Esophagus muscularis mucosa (tissue), 4 donors: ENCODE data around the gene ZFYVE28. TPM values are rescaled to one million over a fixed set of nuclear protein-coding genes. Genes with fewer than 3 reads are reported as not detected.

Experiments used
- DNase-seq: peaks from one replicate; pipeline ENCODE4 v3.0.0-alpha.2; 2017; ENCODE audit errors: extremely low spot score
- H3K27ac ChIP-seq, 4 donors: fragments of 200-600 bp; sonication (generic); replicated peaks in 1 of 4; 1 replicate in 3 of 4; 2 replicates in 1 of 4; pipeline ENCODE4 v1.5.1; 2016 to 2019; ENCODE audit warnings: mild to moderate bottlenecking in 1 of 4
- H3K27me3 ChIP-seq, 4 donors: fragments of 200-600 bp; sonication (generic); one replicate each; pipeline versions ENCODE4 v1.5.1 to v1.6.0; 2016 to 2019
- H3K36me3 ChIP-seq, 4 donors: fragments of 200-600 bp; sonication (generic); one replicate each; pipeline ENCODE4 v1.5.1; 2016 to 2019
- H3K4me1 ChIP-seq, 4 donors: fragments of 200-600 bp; sonication (generic); one replicate each; pipeline ENCODE4 v1.5.1; 2016 to 2019
- H3K4me3 ChIP-seq, 4 donors: fragments of 200-600 bp; sonication (generic); 1 replicate in 2 of 4; 2 replicates in 2 of 4; pipeline ENCODE4 v1.5.1; 2016 to 2019; ENCODE audit warnings: mild to moderate bottlenecking in 4 of 4, moderate library complexity in 1 of 4
- H3K9me3 ChIP-seq, 4 donors: fragments of 200-600 bp; sonication (generic); 1 replicate in 3 of 4; 2 replicates in 1 of 4; pipeline ENCODE4 v1.5.1; 2016 to 2019
- CTCF ChIP-seq, 3 experiments: fragments of 200-600 bp in 2 of 3; fragments of 450-650 bp in 1 of 3; sonication (generic) in 2 of 3; IDR thresholded peaks; one replicate each; pipeline ENCODE4 v1.5.1; 2017 to 2019; ENCODE audit warnings: antibody characterized with exemption in 3 of 3, mild to moderate bottlenecking in 2 of 3, moderate library complexity in 1 of 3
- EP300 ChIP-seq: sonication (generic); formaldehyde crosslinking; IDR thresholded peaks from one replicate; pipeline ENCODE4 v1.6.1; 2017; ENCODE audit warnings: antibody characterized with exemption
- POLR2A ChIP-seq: fragments of 450-650 bp; IDR thresholded peaks from one replicate; pipeline ENCODE4 v1.6.1; 2017; ENCODE audit warnings: antibody characterized with exemption, moderate library complexity, mild to moderate bottlenecking, low read depth
- POLR2AphosphoS5 ChIP-seq, 2 donors: sonication (generic); formaldehyde crosslinking; IDR thresholded peaks; one replicate each; pipeline ENCODE4 v1.6.1; 2017; ENCODE audit warnings: antibody characterized with exemption in 2 of 2
- WGBS: methylation state at CpG from one replicate; pipeline ENCODE4 v1.1.5; 2018; 5-methylcytosine and 5-hydroxymethylcytosine counted together
- intact Hi-C: fragments of 100-400 bp; cut with DNase I; formaldehyde crosslinking; loops from one replicate; pipeline ENCODE4 v1.15.1; 2023
- total RNA-seq, 4 donors: library from RNA; depleted of rRNA; stranded (reverse); fragments of >200 nt; gene quantifications; one replicate each; pipeline versions ENCODE4 v1.1.0 to v1.2.1, GENCODE V29; 2016

ZFYVE28 gene
- total RNA-seq, 4 donors from 2014 or later = 4.5 to 13.4 (median 8.4) TPM

DNA sequence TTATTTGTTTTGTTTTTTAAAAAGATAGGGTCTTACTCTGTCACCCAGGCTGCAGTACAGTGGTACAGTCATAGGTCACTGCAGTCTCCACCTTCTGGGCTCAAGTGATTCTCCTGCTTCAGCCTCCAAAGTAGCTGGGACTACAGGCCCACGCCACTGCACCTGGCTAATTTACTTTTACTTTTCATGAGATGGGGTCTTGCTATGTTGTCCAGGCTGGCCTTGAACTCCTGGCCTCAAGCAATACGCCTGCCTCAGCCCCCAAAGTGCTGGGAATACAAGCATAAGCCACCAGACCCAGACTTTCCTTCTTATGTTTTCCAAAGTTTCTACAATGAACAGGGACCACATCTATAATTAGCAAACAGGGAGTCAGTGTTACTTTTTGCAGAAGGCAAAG lies 118.7 kb downstream of the ZFYVE28 start:
- Histone ChIP-seq H3K4me1 (peaks cover 0 to 12% (median 6%) of the 10 kb centered on the region in 4 donors), H3K4me3 (no peak overlapping the region), H3K9me3 (peaks cover 0 to 11% (median 3%) of the 10 kb centered on the region in 4 donors), H3K27ac (no peak overlapping the region), H3K36me3 (peaks cover 0 to 10% (median 4%) of the 10 kb centered on the region in 4 donors), H3K27me3 (no peaks in the 10 kb centered on the region)
- intact Hi-C loops = no loop called here
- 90% methylated on average over 2 of the region's 2 CpGs for WGBS
- TF ChIP-seq POLR2AphosphoS5 (IDR thresholded peaks at IDR 0.05) = no peak
- no peak for TF ChIP-seq POLR2A
- TF ChIP-seq CTCF (IDR thresholded peaks at IDR 0.05) = no peak
- TF ChIP-seq EP300 = no peak
- DNase-seq = no peak

GRCh38 chr4:2298532-2298991 lies 119.9 kb downstream of the ZFYVE28 start:
- DNase-seq = no peak
- intact Hi-C loops = no loop called here
- H3K27ac ChIP-seq = no peak overlapping the region
- no peaks in the 10 kb centered on the region for H3K27me3 ChIP-seq
- WGBS = 89% methylated on average over 17 of the region's 23 CpGs
- H3K9me3 ChIP-seq = peaks cover 0 to 11% (median 3%) of the 10 kb centered on the region in 4 donors
- H3K4me1 ChIP-seq = peaks cover 0 to 12% (median 6%) of the 10 kb centered on the region in 4 donors
- no peak for TF ChIP-seq POLR2A
- TF ChIP-seq POLR2AphosphoS5 (IDR thresholded peaks at IDR 0.05) = no peak
- TF ChIP-seq CTCF (IDR thresholded peaks at IDR 0.05) = no peak
- H3K4me3 ChIP-seq = no peak overlapping the region
- peaks cover 0 to 4% (median 0%) of the 10 kb centered on the region in 4 donors for H3K36me3 ChIP-seq

- peaks cover 0 to 10% (median 3%) of the 10 kb centered on the region in 4 donors for H3K9me3 ChIP-seq
- peaks cover 0 to 13% (median 6%) of the 10 kb centered on the region in 4 donors for H3K4me1 ChIP-seq
- no peak overlapping the region for H3K4me3 ChIP-seq
- TF ChIP-seq POLR2AphosphoS5 (IDR thresholded peaks at IDR 0.05) = no peak
- no peak for TF ChIP-seq CTCF (IDR thresholded peaks at IDR 0.05)
- TF ChIP-seq POLR2A = no peak
- TF ChIP-seq EP300 = no peak
- intact Hi-C loops = no loop called here
- no peaks in the 10 kb centered on the region for H3K27me3 ChIP-seq
- WGBS = 89% methylated on average over 40 of the region's 40 CpGs
- no peak for DNase-seq
- peaks cover 0 to 4% (median 0%) of the 10 kb centered on the region in 4 donors for H3K36me3 ChIP-seq
- no peak overlapping the region for H3K27ac ChIP-seq
Measured at GRCh38 chr4:2297606-2298531, 120.6 kb downstream of the ZFYVE28 start.

- intact Hi-C loops = no loop called here
- Histone ChIP-seq H3K4me3 (no peak overlapping the region), H3K4me1 (peaks cover 0 to 19% (median 9%) of the 10 kb centered on the region in 4 donors), H3K9me3 (peaks cover 0 to under 1% (median 0%) of the 10 kb centered on the region in 4 donors), H3K27ac (no peak overlapping the region), H3K36me3 (peaks cover 0 to 4% (median 0%) of the 10 kb centered on the region in 4 donors), H3K27me3 (no peaks in the 10 kb centered on the region)
- DNase-seq = no peak
- TF ChIP-seq POLR2AphosphoS5 (IDR thresholded peaks at IDR 0.05) = no peak
- TF ChIP-seq EP300 = no peak
- TF ChIP-seq POLR2A = no peak
- TF ChIP-seq CTCF (IDR thresholded peaks at IDR 0.05) = no peak
- WGBS = 96% methylated on average over 24 of the region's 37 CpGs
Measured at GRCh38 chr4:2296631-2297601, 121.5 kb downstream of the ZFYVE28 start.
